H1 (cell line): ENCODE measurements around the gene ELOVL1. TPM values are rescaled to one million over a fixed set of nuclear protein-coding genes. Genes with fewer than 3 reads are reported as not detected.
A peak's percentile ranks its signal among the peaks of the same experiment; 100 is the strongest.

Experiments used
- CTCF ChIA-PET: fragments of 300-600 bp; sonication (Branson Sonifier 250); formaldehyde crosslinking; loops from one replicate; lab custom pipeline; 2021; ENCODE audit not compliant: partially characterized antibody; lab: Charles Lee
- POLR2A ChIA-PET: fragments of 300-600 bp; sonication (Branson Sonifier 250); formaldehyde crosslinking; loops from one replicate; lab custom pipeline; 2021; ENCODE audit warnings: inconsistent platforms; ENCODE audit not compliant: partially characterized antibody; lab: Charles Lee
- DNase-seq, 2 experiments: peaks; one replicate each; pipeline versions ENCODE4 v3.0.0 to v3.0.0-alpha.2; 2010 to 2022; ENCODE audit warnings: low spot score in 2 of 2, low read depth in 1 of 2, mixed read lengths in 1 of 2
- FAIRE-seq: peaks from 2 replicates; lab custom pipeline; 2011; peaks lifted over from hg19 to GRCh38; lab: Jason Lieb, UNC
- H2AFZ ChIP-seq: 2 replicates; pipeline ENCODE4 v1.8.1; 2012; ENCODE audit warnings: low read length, inconsistent platforms
- H2AK5ac ChIP-seq: 2 replicates; pipeline ENCODE4 v1.6.1; 2013; ENCODE audit warnings: low read depth, low read length
- H2BK120ac ChIP-seq: replicated peaks from 2 replicates; pipeline ENCODE3; 2013; ENCODE audit warnings: low read depth, low read length, inconsistent platforms
- H2BK12ac ChIP-seq: 2 replicates; pipeline ENCODE4 v1.6.1; 2013; ENCODE audit warnings: low read depth, low read length
- H2BK15ac ChIP-seq: 2 replicates; pipeline ENCODE4 v1.6.1; 2013; ENCODE audit warnings: low read length
- H2BK20ac ChIP-seq: 2 replicates; pipeline ENCODE4 v1.6.1; 2013; ENCODE audit warnings: low read length
- H2BK5ac ChIP-seq: 2 replicates; pipeline ENCODE4 v1.6.1; 2013; ENCODE audit warnings: low read depth, low read length
- H3K14ac ChIP-seq: 2 replicates; pipeline ENCODE4 v1.6.1; 2013; ENCODE audit warnings: inconsistent platforms; ENCODE audit not compliant: insufficient read length
- H3K18ac ChIP-seq: 2 replicates; pipeline ENCODE4 v1.6.1; 2013; ENCODE audit warnings: low read length; ENCODE audit errors: extremely low read depth
- H3K23ac ChIP-seq: 2 replicates; pipeline ENCODE4 v1.6.1; 2013; ENCODE audit warnings: inconsistent platforms; ENCODE audit not compliant: insufficient read length
- H3K23me2 ChIP-seq: 2 replicates; pipeline ENCODE4 v1.6.1; 2013; ENCODE audit warnings: low read depth, low read length
- H3K27ac ChIP-seq: 2 replicates; pipeline ENCODE4 v1.6.1; 2011; ENCODE audit warnings: low read depth, low read length, inconsistent platforms
- H3K27me3 ChIP-seq, 4 experiments: replicated peaks in 1 of 4; 1 replicate in 1 of 4; 2 replicates in 3 of 4; pipeline versions ENCODE4 v1.6.1 to v1.8.1; 2011 to 2013; ENCODE audit warnings: low read length in 3 of 4, mild to moderate bottlenecking in 3 of 4, inconsistent platforms in 2 of 4, mixed read lengths in 2 of 4, moderate library complexity in 1 of 4; ENCODE audit not compliant: control insufficient read depth in 3 of 4, insufficient read depth in 3 of 4; ENCODE audit errors: extremely low read depth in 1 of 4
- H3K36me3 ChIP-seq, 4 experiments: 2 replicates each; pipeline versions ENCODE4 v1.6.1 to v1.8.1; 2011 to 2013; ENCODE audit warnings: mild to moderate bottlenecking in 4 of 4, low read length in 3 of 4, moderate library complexity in 2 of 4, control low read depth in 1 of 4, inconsistent platforms in 1 of 4; ENCODE audit not compliant: insufficient read depth in 4 of 4, control insufficient read depth in 2 of 4
- H3K4ac ChIP-seq: replicated peaks from 2 replicates; pipeline ENCODE3; 2013; ENCODE audit warnings: low read length, low read depth, mixed read lengths, inconsistent platforms; ENCODE audit not compliant: insufficient read length
- H3K4me1 ChIP-seq, 4 experiments: replicated peaks in 1 of 4; 1 replicate in 1 of 4; 2 replicates in 3 of 4; pipeline versions ENCODE4 v1.6.1 to v1.8.1; 2011 to 2013; ENCODE audit warnings: low read length in 3 of 4, inconsistent platforms in 2 of 4, mixed read lengths in 1 of 4; ENCODE audit not compliant: insufficient read depth in 4 of 4, control insufficient read depth in 3 of 4
- H3K4me2 ChIP-seq, 2 experiments: 2 replicates each; pipeline versions ENCODE4 v1.6.1 to v1.8.1; 2011 to 2013; ENCODE audit warnings: low read depth in 2 of 2, low read length in 2 of 2, control low read depth in 1 of 2, inconsistent platforms in 1 of 2, mild to moderate bottlenecking in 1 of 2; ENCODE audit not compliant: insufficient read depth in 1 of 2
- H3K4me3 ChIP-seq, 4 experiments: fragments of 200-600, 300-600 bp in 1 of 4; sonication (generic), shearing (Covaris generic), sonication (Bioruptor Twin) in 1 of 4; 2 replicates each; pipeline versions ENCODE4 v1.5.1 to v1.8.1; 2011 to 2016; ENCODE audit warnings: low read length in 4 of 4, low read depth in 3 of 4, control low read depth in 2 of 4, inconsistent platforms in 2 of 4, mild to moderate bottlenecking in 2 of 4, mixed read lengths in 1 of 4, moderate library complexity in 1 of 4; ENCODE audit not compliant: insufficient read depth in 2 of 4; ENCODE audit errors: extremely low read depth in 1 of 4
- H3K56ac ChIP-seq: replicated peaks from 2 replicates; pipeline ENCODE3; 2013; ENCODE audit warnings: low read depth, mild to moderate bottlenecking, mixed read lengths, low read length, inconsistent platforms; ENCODE audit not compliant: insufficient read length
- H3K79me1 ChIP-seq: 2 replicates; pipeline ENCODE4 v1.6.1; 2013; ENCODE audit warnings: low read depth, low read length, control low read depth
- H3K79me2 ChIP-seq, 2 experiments: 2 replicates each; pipeline versions ENCODE4 v1.6.1 to v1.8.1; 2012 to 2013; ENCODE audit warnings: low read length in 2 of 2, mild to moderate bottlenecking in 2 of 2, inconsistent platforms in 1 of 2; ENCODE audit not compliant: insufficient read depth in 2 of 2, control insufficient read depth in 1 of 2
- H3K9ac ChIP-seq, 4 experiments: replicated peaks in 1 of 4; 1 replicate in 1 of 4; 2 replicates in 3 of 4; pipeline versions ENCODE4 v1.6.1 to v1.8.1; 2011 to 2013; ENCODE audit warnings: low read depth in 3 of 4, low read length in 3 of 4, control low read depth in 2 of 4, mild to moderate bottlenecking in 2 of 4, moderate library complexity in 2 of 4, inconsistent platforms in 1 of 4; ENCODE audit errors: extremely low read depth in 1 of 4
- H3K9me3 ChIP-seq, 2 experiments: 2 replicates each; pipeline versions ENCODE4 v1.6.1 to v1.8.1; 2012 to 2013; ENCODE audit warnings: mild to moderate bottlenecking in 2 of 2, moderate library complexity in 2 of 2, control low read depth in 1 of 2, inconsistent platforms in 1 of 2, low read depth in 1 of 2, low read length in 1 of 2, mixed read lengths in 1 of 2; ENCODE audit not compliant: insufficient read depth in 2 of 2
- H4K20me1 ChIP-seq, 2 experiments: replicated peaks in 1 of 2; 2 replicates each; pipeline versions ENCODE3 to v1.8.1; 2011 to 2013; ENCODE audit warnings: inconsistent platforms in 2 of 2, low read length in 2 of 2, mild to moderate bottlenecking in 1 of 2; ENCODE audit not compliant: insufficient read depth in 2 of 2, control insufficient read depth in 1 of 2
- H4K5ac ChIP-seq: 2 replicates; pipeline ENCODE4 v1.6.1; 2013; ENCODE audit warnings: low read length, low read depth, mixed read lengths, inconsistent platforms; ENCODE audit not compliant: insufficient read length
- H4K8ac ChIP-seq: 2 replicates; pipeline ENCODE4 v1.8.0; 2013; ENCODE audit warnings: mild to moderate bottlenecking, moderate library complexity, low read length, inconsistent platforms; ENCODE audit not compliant: insufficient read depth; ENCODE audit errors: extremely low read depth
- H4K91ac ChIP-seq: replicated peaks from 2 replicates; pipeline ENCODE3; 2013; ENCODE audit warnings: low read length, mixed read lengths, inconsistent platforms; ENCODE audit not compliant: insufficient read length
- ASH2L ChIP-seq: fragments of 200-600, 300-600 bp; sonication (generic); IDR thresholded peaks from one replicate; pipeline ENCODE4 v1.7.1; 2017; ENCODE audit warnings: low read length
- ATF3 ChIP-seq: IDR thresholded peaks from 2 replicates; pipeline ENCODE4 v1.6.1; 2011; ENCODE audit warnings: low read depth, mild to moderate bottlenecking, low read length; ENCODE audit not compliant: insufficient read depth
- CBX8 ChIP-seq: fragments of 300-800, 300-1000 bp; sonication (generic); IDR thresholded peaks from 2 replicates; pipeline ENCODE4 v1.7.1; 2016; ENCODE audit warnings: low read depth, low read length, borderline replicate concordance
- EZH2 ChIP-seq: fragments of 200-600 bp; sonication (generic); IDR thresholded peaks from 2 replicates; pipeline ENCODE4 v1.7.1; 2012; ENCODE audit warnings: low read depth, mild to moderate bottlenecking, moderate library complexity, low read length, inconsistent platforms; ENCODE audit not compliant: severe bottlenecking
- GABPA ChIP-seq: IDR thresholded peaks from 2 replicates; pipeline ENCODE4 v1.6.1; 2011; ENCODE audit warnings: mild to moderate bottlenecking, low read length, moderate library complexity, borderline replicate concordance; ENCODE audit not compliant: insufficient read depth
- KDM1A ChIP-seq: fragments of 200-600, 300-600 bp; sonication (generic); IDR thresholded peaks from 2 replicates; pipeline ENCODE4 v1.7.1; 2016; ENCODE audit warnings: mild to moderate bottlenecking, low read length, borderline replicate concordance
- NANOG ChIP-seq: IDR thresholded peaks from 2 replicates; pipeline ENCODE4 v1.6.1; 2011; ENCODE audit warnings: low read length, low read depth, mild to moderate bottlenecking, inconsistent platforms; ENCODE audit not compliant: insufficient read depth, poor library complexity, severe bottlenecking
- POLR2A ChIP-seq, 2 experiments: IDR thresholded peaks; 1 replicate in 1 of 2; 2 replicates in 1 of 2; pipeline ENCODE4 v1.6.1; 2011; ENCODE audit warnings: low read depth in 2 of 2, low read length in 2 of 2, mild to moderate bottlenecking in 2 of 2; ENCODE audit errors: control extremely low read depth in 1 of 2
- POU5F1 ChIP-seq: IDR thresholded peaks from 2 replicates; pipeline ENCODE4 v1.6.1; 2011; ENCODE audit warnings: low read depth, mild to moderate bottlenecking, low read length, moderate library complexity
- SIN3A ChIP-seq, 2 experiments: IDR thresholded peaks in 1 of 2; conservative IDR thresholded peaks in 1 of 2; 2 replicates each; pipeline ENCODE4 v1.6.1; 2011 to 2012; ENCODE audit warnings: low read length in 2 of 2, improper control_type of control experiment in 1 of 2, low read depth in 1 of 2, mild to moderate bottlenecking in 1 of 2
- SP4 ChIP-seq: IDR thresholded peaks from 2 replicates; pipeline ENCODE4 v1.6.1; 2012; ENCODE audit warnings: low read length, inconsistent platforms
- SRF ChIP-seq: IDR thresholded peaks from 2 replicates; pipeline ENCODE4 v1.6.1; 2011; ENCODE audit warnings: mild to moderate bottlenecking, low read depth, low read length, moderate library complexity
- WGBS, 2 experiments: shearing (Covaris generic) in 1 of 2; methylation state at CpG; one replicate each; pipeline versions ENCODE4 v1.1.6 to v1.1.7; 2013 to 2015; ENCODE audit warnings: low lambda C conversion rate in 2 of 2, mixed read lengths in 2 of 2, inconsistent platforms in 1 of 2, low coverage in 1 of 2, missing lambda C conversion rate in 1 of 2; ENCODE audit not compliant: insufficient replicate concordance in 2 of 2, insufficient coverage in 1 of 2, insufficient read length in 1 of 2; ENCODE audit errors: extremely low coverage in 1 of 2, missing lambda C conversion rate in 1 of 2; 5-methylcytosine and 5-hydroxymethylcytosine counted together
- polyA plus RNA-seq, 7 experiments: library from polyadenylated mRNA; depleted of rRNA in 3 of 7; stranded (reverse) in 5 of 7; unstranded in 2 of 7; fragments of >200 nt in 5 of 7; fragments of 200-250 nt in 2 of 7; gene quantifications; 1 replicate in 5 of 7; 2 replicates in 1 of 7; 4 replicates in 1 of 7; pipeline versions ENCODE4 v1.2.1 to v1.2.3, GENCODE V29; 2011 to 2013; ENCODE audit warnings: missing spikeins in 2 of 7, mixed read lengths in 2 of 7
- total RNA-seq: library from RNA; stranded (reverse); fragmentation: NEBNext Ultra II Directional; extraction: Animal tissue kit (Norgen Biotek cat#: 25700); gene quantifications from 2 replicates; pipeline ENCODE4 v1.2.1, GENCODE V29; 2021

ELOVL1 gene
- total and polyA plus RNA-seq, 2 of the 8 experiments (the other 6 are each of a cell fraction or from before 2014, with no cell fraction given): 28.5 to 68.1 TPM

DNA sequence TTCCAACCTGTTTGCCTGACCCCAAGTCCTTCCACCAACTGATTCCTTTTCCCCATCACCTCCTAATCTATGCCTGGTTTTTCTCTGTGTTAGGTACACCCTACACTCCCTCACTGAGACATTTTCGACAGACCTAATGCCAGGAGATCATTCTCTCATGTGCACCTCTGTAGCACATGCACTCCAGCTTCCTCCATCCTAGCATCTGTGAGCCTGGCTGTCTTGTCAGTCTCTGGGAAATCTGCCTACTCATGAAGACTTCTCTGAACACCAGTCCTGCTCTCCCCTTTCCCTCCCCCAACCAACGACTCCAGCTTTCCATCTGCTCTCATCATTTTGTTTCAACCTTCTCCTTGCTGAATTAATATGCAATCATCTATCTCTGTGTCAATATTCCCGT is 20.8 kb upstream of the ELOVL1 start:
- no peak overlapping the region for H2BK12ac ChIP-seq
- no peaks in the 10 kb centered on the region for H3K27me3 ChIP-seq
- DNase-seq (no peak), FAIRE-seq (no peak)
- peaks cover 1 to 4% of the 10 kb centered on the region in 2 experiments for H4K20me1 ChIP-seq
- H3K9ac ChIP-seq: peak overlapping the region in 2 of 4 experiments; percentile 68 to 82; a peak in 3 of 7 replicates
- no peak overlapping the region for H3K14ac ChIP-seq
- H2AFZ ChIP-seq: no peak overlapping the region
- H3K4me1 ChIP-seq: peaks cover 0 to 8% (median 4%) of the 10 kb centered on the region in 4 experiments; a peak in 4 of 7 replicates
- 78% methylated on average over 3 of the region's 3 CpGs; no CpG with 5 or more reads in 1 of the 2 experiments for WGBS, 2 experiments
- H2AK5ac ChIP-seq: no peak overlapping the region
- peak overlapping the region; percentile 78 to 92 for H3K4me2 ChIP-seq
- H2BK20ac ChIP-seq: no peak overlapping the region
- no peak overlapping the region for H3K18ac ChIP-seq
- H3K27ac ChIP-seq: no peak overlapping the region
- H3K4me3 ChIP-seq: peak overlapping the region in 3 of 4 experiments; percentile 78 to 87 (median 83); a peak in 7 of 8 replicates
- TF ChIP-seq POU5F1 (no peak), SIN3A (conservative IDR thresholded peaks at IDR 0.05 in 1 of 2, IDR thresholded peaks at IDR 0.05 in 1 of 2; ENCODE audit: low read depth in 1 of 2, low read length in 2 of 2) (no peak), SP4 (no peak), ASH2L (no peak), POLR2A (IDR thresholded peaks at IDR 0.05; ENCODE audit: control extremely low read depth in 1 of 2, low read depth in 2 of 2, low read length in 2 of 2) (no peak), EZH2 (no peak), KDM1A (no peak), GABPA (no peak), ATF3 (no peak), CBX8 (no peak), SRF (no peak), NANOG (no peak)
- H3K56ac ChIP-seq: no peak overlapping the region
- H2BK120ac ChIP-seq: no peak overlapping the region
- H3K36me3 ChIP-seq: peaks cover 7 to 44% (median 30%) of the 10 kb centered on the region in 4 experiments
- no peaks in the 10 kb centered on the region for H3K9me3 ChIP-seq
- H3K79me2 ChIP-seq: peaks cover 7 to 20% of the 10 kb centered on the region in 2 experiments; a peak in 3 of 4 replicates
- ChIA-PET POLR2A (interaction anchor here (0.7 to 5.2 kb wide), 13 partner anchors 8 to 170 kb away, joined by 3 to 38 read pairs (median 4); partner anchors contain the start of genes CDC20 and ELOVL1), CTCF (interaction anchor here (0.6 to 1.9 kb wide), 8 partner anchors 12 to 145 kb away, joined by 3 to 6 read pairs (median 3); partner anchors contain the start of gene ELOVL1)
- no peak overlapping the region for H2BK15ac ChIP-seq
- H3K79me1 ChIP-seq: peaks cover 2% of the 10 kb centered on the region; the same call in 1 of the 2 replicates
- H3K23ac ChIP-seq: no peak overlapping the region
- H3K4ac ChIP-seq: no peak overlapping the region
- no peak overlapping the region; the same call in 1 of the 2 replicates for H4K8ac ChIP-seq
- H4K5ac ChIP-seq: no peak overlapping the region
- no peak overlapping the region for H2BK5ac ChIP-seq
- peaks cover 3% of the 10 kb centered on the region for H3K23me2 ChIP-seq
- no peak overlapping the region for H4K91ac ChIP-seq
